ENCODE data around the gene GRB10. TPM values are rescaled to one million over a fixed set of nuclear protein-coding genes. Genes with fewer than 3 reads are reported as not detected.

GRB10 gene
- total and polyA plus RNA-seq, 2 donors (not counting 3 experiments of a cell fraction or from before 2014, with no cell fraction given) = 43.7 to 240 TPM

DNA sequence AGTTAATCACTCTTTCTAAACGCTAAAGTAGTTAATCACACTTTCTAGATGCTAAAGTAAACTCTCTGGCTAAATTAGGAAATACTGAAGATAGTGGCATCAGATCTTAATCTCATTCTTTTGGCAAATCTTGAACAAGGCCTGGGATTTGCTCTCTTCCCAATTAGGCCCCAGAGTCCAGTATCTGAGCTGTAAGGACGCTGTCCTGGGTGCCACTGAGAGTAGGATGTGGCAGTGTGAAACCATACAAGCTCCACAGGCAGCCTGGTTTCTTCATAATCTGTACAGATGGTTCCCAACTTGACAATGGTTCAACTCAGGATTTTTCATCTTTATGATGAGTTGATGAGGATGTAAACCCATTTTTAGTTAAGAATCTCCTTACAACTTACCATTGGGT lies 36.9 kb downstream of the GRB10 start:
- Histone ChIP-seq H3K36me3 (ENCODE audit: control insufficient read depth in 2 of 2, extremely low read depth in 1 of 2, insufficient read depth in 2 of 2, low read length in 2 of 2) (peaks cover 4 to 12% of the 10 kb centered on the region in 2 experiments), H3K27me3 (ENCODE audit: control insufficient read depth in 2 of 2, insufficient read depth in 2 of 2, low read length in 2 of 2) (no peaks in the 10 kb centered on the region), H3K4me2 (ENCODE audit: insufficient read depth, low read length) (peak overlapping the region; percentile 65), H3K4me3 (replicated peaks in 1 of 3; ENCODE audit: insufficient read depth in 1 of 3, low read depth in 1 of 3, low read length in 3 of 3) (no peak overlapping the region), H4K20me1 (replicated peaks; ENCODE audit: control insufficient read depth, extremely low read depth, insufficient read depth, low read length) (peaks cover 5% of the 10 kb centered on the region), H3K9me1 (replicated peaks; ENCODE audit: control insufficient read depth, extremely low read depth, insufficient read depth, low read length) (no peaks in the 10 kb centered on the region), H3K27ac (ENCODE audit: insufficient read depth, low read depth, low read length) (no peak overlapping the region), H3K4me1 (ENCODE audit: control insufficient read depth, extremely low read depth, insufficient read depth, low read length) (peaks cover 12% of the 10 kb centered on the region), H3K9me3 (replicated peaks; ENCODE audit: control insufficient read depth, insufficient read depth, low read length) (no peaks in the 10 kb centered on the region), H3K9ac (replicated peaks; ENCODE audit: extremely low read depth, insufficient read depth, low read length) (no peak overlapping the region), H2AFZ (ENCODE audit: low read depth, low read length) (no peak overlapping the region), H3K79me2 (ENCODE audit: control insufficient read depth, insufficient read depth, low read length) (peaks cover 96% of the 10 kb centered on the region)
- POLR2A ChIA-PET = no interaction called here
- intact Hi-C loops (cut with micrococcal nuclease) = no loop called here
- FAIRE-seq (no peak), DNase-seq (ENCODE audit: low read depth, low spot score) (no peak)
- TF ChIP-seq EZH2 (IDR thresholded peaks at IDR 0.05; ENCODE audit: borderline replicate concordance, low read depth, low read length, severe bottlenecking) (no peak), MYC (IDR thresholded peaks at IDR 0.05; ENCODE audit: low read depth, low read length) (no peak), POLR2AphosphoS5 (IDR thresholded peaks at IDR 0.05; ENCODE audit: insufficient read depth, low read depth, low read length) (no peak)
- CTCF ChIA-PET = no interaction called here
- no TSS peak for BruUV-seq (replicated peaks)
- dilution Hi-C loops (cut with MboI; ENCODE audit: extremely low pct_ligation_motif_present, low sequenced_read_pairs) = no loop called here

- TF ChIP-seq GATA2 (IDR thresholded peaks at IDR 0.05; ENCODE audit: insufficient read depth, insufficient read length, low read depth, low read length) (peak; percentile 20), MAX (IDR thresholded peaks at IDR 0.05; ENCODE audit: insufficient read depth, insufficient read length) (no peak)
- peak; percentile 8 for FAIRE-seq
Observed at GRCh38 chr7:50745336-50745735, 37.4 kb downstream of the GRB10 start.

More at GRCh38 chr7:50745336-50745735, 37.4 kb downstream of the GRB10 start:
- intact Hi-C loops (cut with micrococcal nuclease) (no loop called here), dilution Hi-C loops (cut with MboI; ENCODE audit: extremely low pct_ligation_motif_present, low sequenced_read_pairs) (no loop called here)
- Histone ChIP-seq H3K79me2 (ENCODE audit: control insufficient read depth, insufficient read depth, low read length) (peaks cover 96% of the 10 kb centered on the region), H3K36me3 (ENCODE audit: control insufficient read depth in 2 of 2, extremely low read depth in 1 of 2, insufficient read depth in 2 of 2, low read length in 2 of 2) (peaks cover under 1 to 9% of the 10 kb centered on the region in 2 experiments), H3K4me1 (ENCODE audit: control insufficient read depth, extremely low read depth, insufficient read depth, low read length) (peaks cover 13% of the 10 kb centered on the region), H4K20me1 (replicated peaks; ENCODE audit: control insufficient read depth, extremely low read depth, insufficient read depth, low read length) (peaks cover 7% of the 10 kb centered on the region), H3K4me2 (ENCODE audit: insufficient read depth, low read length) (peak overlapping the region; percentile 65), H3K9ac (replicated peaks; ENCODE audit: extremely low read depth, insufficient read depth, low read length) (no peak overlapping the region), H3K4me3 (replicated peaks in 1 of 3; ENCODE audit: insufficient read depth in 1 of 3, low read depth in 1 of 3, low read length in 3 of 3) (no peak overlapping the region), H3K9me1 (replicated peaks; ENCODE audit: control insufficient read depth, extremely low read depth, insufficient read depth, low read length) (no peaks in the 10 kb centered on the region), H3K27ac (ENCODE audit: insufficient read depth, low read depth, low read length) (no peak overlapping the region), H3K9me3 (replicated peaks; ENCODE audit: control insufficient read depth, insufficient read depth, low read length) (no peaks in the 10 kb centered on the region), H2AFZ (ENCODE audit: low read depth, low read length) (no peak overlapping the region), H3K27me3 (ENCODE audit: control insufficient read depth in 2 of 2, insufficient read depth in 2 of 2, low read length in 2 of 2) (no peaks in the 10 kb centered on the region)
- DNase-seq (ENCODE audit: low read depth, low spot score) = no peak
- CTCF ChIA-PET = no interaction called here
- no TSS peak for BruUV-seq (replicated peaks)
- POLR2A ChIA-PET = no interaction called here

Data from endothelial cell of umbilical vein (primary cell).